IMR-90 (cell line): Measurements from ENCODE around the gene PERM1. TPM values are rescaled to one million over a fixed set of nuclear protein-coding genes. Genes with fewer than 3 reads are reported as not detected.

Experiments used
- ATAC-seq: fragments of 200-7000 bp; cut with Tn5 transposase; 2 replicates; pipeline ENCODE4 v1.9.1; 2020; ENCODE audit warnings: low read depth, mild to moderate bottlenecking, moderate library complexity
- BruUV-seq: library from RNA; stranded (reverse); fragments of 400-500 nt; replicated peaks from 2 replicates; lab custom pipeline; 2021; lab: Mats Ljungman, UMichigan
- CTCF ChIA-PET: fragments of 300-600 bp; formaldehyde crosslinking; extraction: SDS; loops from one replicate; lab custom pipeline; 2021; ENCODE audit warnings: antibody characterized with exemption; lab: Yijun Ruan, JAX
- POLR2A ChIA-PET: fragments of 300-600 bp; sonication (Branson Sonifier 250); formaldehyde crosslinking; loops from one replicate; lab custom pipeline; 2022; ENCODE audit warnings: antibody characterized with exemption; ENCODE audit not compliant: unreplicated experiment; lab: Charles Lee
- DNase-seq: peaks from one replicate; pipeline ENCODE4 v3.0.0; 2013
- H2AFZ ChIP-seq: replicated peaks from 2 replicates; pipeline ENCODE3; 2013; ENCODE audit warnings: low read length, mild to moderate bottlenecking; ENCODE audit not compliant: poor library complexity
- H2AK5ac ChIP-seq: 2 replicates; pipeline ENCODE4 v1.6.1; 2013; ENCODE audit warnings: low read depth, low read length, inconsistent platforms
- H2AK9ac ChIP-seq: replicated peaks from 2 replicates; pipeline ENCODE3; 2013; ENCODE audit warnings: mild to moderate bottlenecking, low read depth, low read length, moderate library complexity; ENCODE audit not compliant: poor library complexity
- H2BK120ac ChIP-seq: 2 replicates; pipeline ENCODE4 v1.6.1; 2013; ENCODE audit warnings: low read depth, low read length, inconsistent platforms
- H2BK15ac ChIP-seq: 3 replicates; pipeline ENCODE4 v1.6.1; 2013; ENCODE audit warnings: low read depth, low read length, inconsistent platforms
- H2BK20ac ChIP-seq: 2 replicates; pipeline ENCODE4 v1.6.1; 2013; ENCODE audit warnings: low read depth, mild to moderate bottlenecking, inconsistent platforms, low read length, moderate library complexity
- H2BK5ac ChIP-seq: 2 replicates; pipeline ENCODE4 v1.6.1; 2013; ENCODE audit warnings: mild to moderate bottlenecking, low read depth, low read length, inconsistent platforms; ENCODE audit not compliant: poor library complexity, severe bottlenecking
- H3K14ac ChIP-seq: replicated peaks from 2 replicates; pipeline ENCODE4 v1.6.1; 2013; ENCODE audit warnings: low read depth, low read length, inconsistent platforms
- H3K18ac ChIP-seq: 2 replicates; pipeline ENCODE4 v1.6.1; 2013; ENCODE audit warnings: low read depth, low read length, control low read depth
- H3K23ac ChIP-seq: 2 replicates; pipeline ENCODE4 v1.6.1; 2013; ENCODE audit warnings: low read depth, low read length, inconsistent platforms
- H3K27ac ChIP-seq: 2 replicates; pipeline ENCODE4 v1.5.1; 2013; ENCODE audit warnings: mild to moderate bottlenecking, control low read depth, low read length; ENCODE audit not compliant: insufficient read depth
- H3K27me3 ChIP-seq: 2 replicates; pipeline ENCODE4 v1.6.1; 2013; ENCODE audit warnings: low read length; ENCODE audit not compliant: control insufficient read depth, insufficient read depth
- H3K36me3 ChIP-seq: 2 replicates; pipeline ENCODE4 v1.6.1; 2013; ENCODE audit warnings: low read length, mixed read lengths; ENCODE audit not compliant: control insufficient read depth, insufficient read depth
- H3K4ac ChIP-seq: 2 replicates; pipeline ENCODE4 v1.6.1; 2013; ENCODE audit warnings: low read depth, low read length, inconsistent platforms
- H3K4me1 ChIP-seq: 2 replicates; pipeline ENCODE4 v1.6.1; 2013; ENCODE audit warnings: low read length, mixed read lengths; ENCODE audit not compliant: control insufficient read depth, insufficient read depth
- H3K4me2 ChIP-seq: 2 replicates; pipeline ENCODE4 v1.6.1; 2013; ENCODE audit warnings: low read depth, mild to moderate bottlenecking, control low read depth, low read length, moderate library complexity
- H3K4me3 ChIP-seq: 2 replicates; pipeline ENCODE4 v1.5.1; 2013; ENCODE audit warnings: low read depth, mild to moderate bottlenecking, control low read depth, low read length, moderate library complexity; ENCODE audit not compliant: insufficient read depth
- H3K56ac ChIP-seq: 2 replicates; pipeline ENCODE4 v1.6.1; 2013; ENCODE audit warnings: low read length, inconsistent platforms; ENCODE audit not compliant: insufficient read depth; ENCODE audit errors: extremely low read depth
- H3K79me1 ChIP-seq, 2 experiments: 2 replicates each; pipeline ENCODE4 v1.6.1; 2013; ENCODE audit warnings: low read length in 2 of 2, inconsistent platforms in 1 of 2, low read depth in 1 of 2
- H3K9ac ChIP-seq: 2 replicates; pipeline ENCODE4 v1.6.1; 2013; ENCODE audit warnings: low read depth, low read length, control low read depth
- H3K9me1 ChIP-seq: 2 replicates; pipeline ENCODE4 v1.6.1; 2013; ENCODE audit warnings: low read length, inconsistent platforms; ENCODE audit not compliant: insufficient read depth
- H3K9me3 ChIP-seq: 2 replicates; pipeline ENCODE4 v1.6.1; 2013; ENCODE audit warnings: low read length; ENCODE audit not compliant: control insufficient read depth, insufficient read depth
- H4K20me1 ChIP-seq: 2 replicates; pipeline ENCODE4 v1.6.1; 2013; ENCODE audit warnings: low read length, inconsistent platforms; ENCODE audit not compliant: insufficient read depth
- H4K5ac ChIP-seq: 2 replicates; pipeline ENCODE4 v1.6.1; 2013; ENCODE audit warnings: mild to moderate bottlenecking, low read depth, low read length, control low read depth
- H4K8ac ChIP-seq, 2 experiments: 2 replicates each; pipeline ENCODE4 v1.6.1; 2013; ENCODE audit warnings: low read depth in 2 of 2, low read length in 2 of 2, control low read depth in 1 of 2, inconsistent platforms in 1 of 2
- H4K91ac ChIP-seq: 2 replicates; pipeline ENCODE4 v1.6.1; 2013; ENCODE audit warnings: low read depth, low read length, inconsistent platforms; ENCODE audit not compliant: insufficient read depth
- BHLHE40 ChIP-seq: fragments of 150-350 bp; IDR thresholded peaks from 2 replicates; pipeline ENCODE4 v1.6.1; 2016; ENCODE audit warnings: mild to moderate bottlenecking, low read depth, low read length
- CEBPB ChIP-seq: IDR thresholded peaks from 2 replicates; pipeline ENCODE4 v1.6.1; 2012; ENCODE audit warnings: low read depth, low read length, improper control_type of control experiment
- MXI1 ChIP-seq: IDR thresholded peaks from 2 replicates; pipeline ENCODE4 v1.6.1; 2012; ENCODE audit warnings: low read depth, mild to moderate bottlenecking, low read length, moderate library complexity, borderline replicate concordance
- NFE2L2 ChIP-seq: fragments of 150-350 bp; IDR thresholded peaks from 2 replicates; pipeline ENCODE4 v1.6.1; 2016; ENCODE audit warnings: low read depth, mild to moderate bottlenecking, low read length
- RAD21 ChIP-seq: IDR thresholded peaks from 2 replicates; pipeline ENCODE4 v1.6.1; 2012; ENCODE audit warnings: low read length, improper control_type of control experiment
- RCOR1 ChIP-seq: IDR thresholded peaks from 2 replicates; pipeline ENCODE4 v1.6.1; 2012; ENCODE audit warnings: mild to moderate bottlenecking, low read length, improper control_type of control experiment; ENCODE audit not compliant: insufficient replicate concordance
- USF2 ChIP-seq: fragments of 150-350 bp; IDR thresholded peaks from 2 replicates; pipeline ENCODE4 v1.6.1; 2017; ENCODE audit warnings: mild to moderate bottlenecking, antibody characterized with exemption, low read length, low read depth
- WGBS, 2 experiments: methylation state at CpG; one replicate each; pipeline versions ENCODE4 v1.1.5 to v1.1.7; 2013; ENCODE audit warnings: missing lambda C conversion rate in 2 of 2; ENCODE audit not compliant: insufficient read length in 1 of 2; ENCODE audit errors: extremely low coverage in 2 of 2; 5-methylcytosine and 5-hydroxymethylcytosine counted together
- dilution Hi-C: fragments of 300-500 bp; cut with HindIII; formaldehyde crosslinking; loops from one replicate; pipeline ENCODE4 v1.14.3; 2018; ENCODE audit warnings: low sequenced_read_pairs; ENCODE audit not compliant: unreplicated experiment
- in situ Hi-C: fragments of 300-500 bp; cut with MboI; formaldehyde crosslinking; loops from 3 replicates; pipeline ENCODE4 v1.14.3; 2019; ENCODE audit warnings: low sequenced_read_pairs, inconsistent platforms, mixed read lengths
- intact Hi-C: fragments of 100-400 bp; cut with micrococcal nuclease; formaldehyde crosslinking; loops from 2 replicates; pipeline ENCODE4 v1.10.0; 2022
- polyA plus RNA-seq, 3 experiments: library from polyadenylated mRNA; depleted of rRNA; stranded (reverse); fragments of >200 nt; gene quantifications; 2 replicates each; pipeline ENCODE4 v1.2.3, GENCODE V29; 2012; ENCODE audit warnings: low replicate concordance in 1 of 3
- total RNA-seq: library from RNA; depleted of rRNA; stranded (reverse); fragments of >200 nt; gene quantifications from 2 replicates; pipeline ENCODE4 v1.2.3, GENCODE V29; 2012

Gene PERM1
- total and polyA plus RNA-seq, 2 of the 4 experiments (the other 2 are of a cell fraction): not detected

- Histone ChIP-seq H3K79me1 (peaks cover 0 to 5% of the 10 kb centered on the region in 2 experiments; a peak in 1 of 4 replicates), H3K4me2 (peak overlapping the region; percentile 35; the same call in 1 of the 2 replicates), H3K18ac (peak overlapping the region; percentile 53; the same call in 1 of the 2 replicates), H2BK5ac (peak overlapping the region; percentile 72), H3K9me1 (no peaks in the 10 kb centered on the region), H2BK120ac (peak overlapping the region; percentile 42; the same call in 1 of the 2 replicates), H3K9ac (no peak overlapping the region), H4K91ac (peak overlapping the region; percentile 76), H3K14ac (no peak overlapping the region), H3K4ac (peak overlapping the region; percentile 64), H3K4me1 (peaks cover 40% of the 10 kb centered on the region), H4K8ac (peak overlapping the region; percentile 31 to 53; a peak in 2 of 4 replicates), H3K9me3 (no peaks in the 10 kb centered on the region), H3K23ac (peak overlapping the region; percentile 78; the same call in 1 of the 2 replicates), H2AK5ac (peak overlapping the region; percentile 72), H2AK9ac (no peak overlapping the region), H3K56ac (no peak overlapping the region), H3K36me3 (peaks cover 40% of the 10 kb centered on the region), H2BK20ac (peak overlapping the region; percentile 43; the same call in 1 of the 2 replicates), H2BK15ac (no peak overlapping the region), H3K27me3 (no peaks in the 10 kb centered on the region), H3K4me3 (no peak overlapping the region), H2AFZ (peak overlapping the region; percentile 6), H4K20me1 (peaks cover 12% of the 10 kb centered on the region), H4K5ac (peak overlapping the region; percentile 8; the same call in 1 of the 2 replicates), H3K27ac (peak overlapping the region; percentile 82)
- intact Hi-C loops: no loop called here
- TF ChIP-seq NFE2L2: no peak
- TF ChIP-seq MXI1: no peak
- TF ChIP-seq RAD21: no peak
- no peak for TF ChIP-seq CEBPB
- TF ChIP-seq RCOR1: no peak
- no peak for TF ChIP-seq BHLHE40
- TF ChIP-seq USF2: 0 out of 2 replicates have a peak, but pooled peaks have one; percentile 7
- in situ Hi-C loops: no loop called here
- no TSS peak for BruUV-seq
- peak; percentile 83 for DNase-seq
- CTCF ChIA-PET: no interaction called here
- 45% methylated on average over 6 of the region's 28 CpGs; no CpG with 5 or more reads in 1 of the 2 experiments for WGBS, 2 experiments
- peak; percentile 51 for ATAC-seq
- dilution Hi-C loops: no loop called here
- POLR2A ChIA-PET: no interaction called here
Measured at GRCh38 chr1:944341-945325, 37.3 kb downstream of the PERM1 start.
